BLaER1 (cell line): ENCODE results near the gene SEMA3F.

Source experiments
- H3K27ac ChIP-seq: shearing (Covaris generic); formaldehyde crosslinking; 2 replicates; pipeline ENCODE4 v1.8.1; 2022
- H3K27me3 ChIP-seq: shearing (Covaris generic); formaldehyde crosslinking; 2 replicates; pipeline ENCODE4 v1.8.1; 2022
- H3K36me3 ChIP-seq: shearing (Covaris generic); formaldehyde crosslinking; 2 replicates; pipeline ENCODE4 v1.8.1; 2022
- H3K4me1 ChIP-seq: shearing (Covaris generic); formaldehyde crosslinking; 2 replicates; pipeline ENCODE4 v1.8.1; 2022
- H3K4me2 ChIP-seq: shearing (Covaris generic); formaldehyde crosslinking; 2 replicates; pipeline ENCODE4 v1.8.1; 2022
- H3K4me3 ChIP-seq: shearing (Covaris generic); formaldehyde crosslinking; 2 replicates; pipeline ENCODE4 v1.8.1; 2022
- H3K9ac ChIP-seq: shearing (Covaris generic); formaldehyde crosslinking; 2 replicates; pipeline ENCODE4 v1.8.1; 2022
- H3K9me3 ChIP-seq: shearing (Covaris generic); formaldehyde crosslinking; 2 replicates; pipeline ENCODE4 v1.8.1; 2022
- H4K20me1 ChIP-seq: shearing (Covaris generic); formaldehyde crosslinking; 2 replicates; pipeline ENCODE4 v1.8.1; 2022
- Cebpa-rat ChIP-seq: shearing (Covaris generic); IDR thresholded peaks from 2 replicates; pipeline ENCODE4 v1.8.1; 2022

Gene SEMA3F

DNA sequence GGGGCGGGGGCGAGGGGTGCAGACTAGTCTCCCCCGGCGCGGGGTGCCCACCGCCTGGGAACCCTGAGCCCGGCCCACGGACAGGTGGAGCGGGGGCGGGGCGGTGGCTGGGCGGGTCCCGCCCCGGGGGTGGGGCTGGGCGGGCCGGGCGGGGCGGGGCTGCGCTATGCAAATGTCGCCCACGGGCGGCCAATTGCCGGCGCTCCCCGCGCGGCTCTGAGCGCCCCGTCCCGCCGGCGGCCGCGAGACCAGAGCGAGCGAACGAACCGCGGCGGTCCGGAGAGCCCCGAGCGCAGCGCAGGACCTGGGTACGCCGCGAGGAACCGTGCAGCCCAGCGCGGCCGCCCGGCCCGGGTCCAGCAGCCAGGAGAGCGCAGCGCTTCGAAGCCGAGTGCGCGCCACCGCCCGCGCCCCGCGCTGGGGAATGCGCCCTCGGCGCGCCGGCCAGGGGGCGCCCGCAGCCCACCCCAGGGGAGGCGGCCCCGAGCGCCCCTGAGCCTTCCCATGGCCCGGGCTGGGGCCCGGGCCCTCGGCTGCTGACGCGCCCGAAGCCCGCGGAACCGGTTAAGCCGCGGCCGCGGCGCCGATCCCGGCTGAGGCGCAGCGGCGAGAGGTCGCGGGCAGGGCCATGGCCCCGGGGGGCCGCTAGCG, at the start of gene SEMA3F:
SEMA3F (plus strand) TSS at position 485 of the 651 bp plus-strand sequence. CDS start 4,299 bp downstream, outside the sequence.
- Histone ChIP-seq H3K9ac (peak within 1 kb of the TSS; percentile 85), H3K4me3 (peak within 1 kb of the TSS; percentile 79), H4K20me1 (peaks cover 38% of the 10 kb centered on the region), H3K36me3 (peaks cover 12% of the 10 kb centered on the region), H3K9me3 (no peaks in the 10 kb centered on the region), H3K27me3 (peaks cover 11% of the 10 kb centered on the region), H3K4me1 (peaks cover 50% of the 10 kb centered on the region), H3K4me2 (peak within 1 kb of the TSS; percentile 98), H3K27ac (peak within 1 kb of the TSS; percentile 86)
- TF ChIP-seq Cebpa-rat, result no peak

DNA sequence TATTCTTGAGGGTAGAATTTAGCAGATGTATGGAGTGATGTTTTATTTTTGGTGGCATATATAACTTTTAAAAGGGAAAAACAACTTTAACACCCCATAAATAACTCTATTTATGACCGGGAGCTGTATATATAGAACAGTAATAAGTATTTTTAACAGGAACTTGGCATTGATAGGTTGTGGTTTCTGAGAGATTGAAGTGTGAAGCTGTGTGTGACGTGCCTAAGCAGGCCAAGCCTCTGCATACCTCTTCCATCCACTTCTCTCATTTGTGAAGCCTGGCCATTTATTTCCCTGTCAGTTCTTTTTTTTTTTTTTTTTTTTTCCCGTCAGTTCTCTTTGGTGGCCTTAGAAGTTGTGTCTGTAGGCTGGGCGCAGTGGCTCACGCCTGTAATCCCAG, 43.4 kb upstream of the SEMA3F start:
- peaks cover 12% of the 10 kb centered on the region for H4K20me1 ChIP-seq
- H3K4me1 ChIP-seq, result peaks cover 66% of the 10 kb centered on the region
- peaks cover 95% of the 10 kb centered on the region for H3K36me3 ChIP-seq
- peak overlapping the region; percentile 83 for H3K4me2 ChIP-seq
- TF ChIP-seq Cebpa-rat, result no peak
- H3K27me3 ChIP-seq, result no peaks in the 10 kb centered on the region
- H3K27ac ChIP-seq, result peak overlapping the region; percentile 76
- H3K4me3 ChIP-seq, result no peak overlapping the region
- H3K9ac ChIP-seq, result peak overlapping the region; percentile 54; the same call in 1 of the 2 replicates
- H3K9me3 ChIP-seq, result no peaks in the 10 kb centered on the region

DNA sequence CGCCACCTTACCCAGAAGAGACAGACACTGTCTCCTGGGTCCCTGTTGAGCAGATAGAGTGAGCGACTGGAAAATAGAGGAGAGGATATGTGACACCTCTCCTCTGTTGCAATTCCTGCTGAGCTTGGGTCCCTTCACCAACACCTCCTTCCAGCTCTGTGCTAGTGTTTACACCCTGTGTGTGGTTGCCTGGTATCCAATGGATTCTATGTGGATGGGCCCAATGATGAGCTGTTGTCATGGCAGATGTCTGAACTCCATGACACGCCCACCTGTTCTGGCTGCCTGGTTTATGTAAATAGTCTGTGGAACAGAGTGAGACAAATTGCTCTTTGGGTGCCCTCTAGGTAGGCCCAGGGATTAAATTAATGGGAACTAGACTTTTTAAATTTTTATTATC, 42.7 kb upstream of the SEMA3F start:
- no peaks in the 10 kb centered on the region for H3K9me3 ChIP-seq
- peaks cover 59% of the 10 kb centered on the region for H3K4me1 ChIP-seq
- H3K4me3 ChIP-seq, result no peak overlapping the region
- peak overlapping the region; percentile 4; the same call in 1 of the 2 replicates for H3K9ac ChIP-seq
- H3K27me3 ChIP-seq, result no peaks in the 10 kb centered on the region
- no peak for TF ChIP-seq Cebpa-rat
- H3K27ac ChIP-seq, result peak overlapping the region; percentile 76
- peaks cover 95% of the 10 kb centered on the region for H3K36me3 ChIP-seq
- H4K20me1 ChIP-seq, result peaks cover 19% of the 10 kb centered on the region
- H3K4me2 ChIP-seq, result peak overlapping the region; percentile 83

DNA sequence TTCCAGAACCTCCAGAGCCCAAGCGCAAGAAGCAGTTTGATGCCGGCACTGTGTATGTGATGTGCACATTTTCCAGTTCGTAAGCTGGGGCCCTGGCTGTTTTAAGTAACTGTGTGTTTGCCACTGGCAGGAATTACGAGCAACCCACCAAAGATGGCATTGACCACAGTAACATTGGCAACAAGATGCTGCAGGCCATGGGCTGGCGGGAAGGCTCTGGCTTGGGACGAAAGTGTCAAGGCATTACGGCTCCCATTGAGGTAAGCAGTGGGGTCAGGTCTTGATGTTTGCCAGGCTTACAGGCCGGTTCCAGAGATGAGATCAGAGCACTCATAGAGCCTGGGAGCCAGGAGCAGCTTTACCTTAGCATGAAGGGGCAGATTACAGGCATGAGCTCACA, 38.0 kb upstream of the SEMA3F start:
- H3K4me3 ChIP-seq, result no peak overlapping the region
- peaks cover 63% of the 10 kb centered on the region for H4K20me1 ChIP-seq
- TF ChIP-seq Cebpa-rat, result no peak
- no peaks in the 10 kb centered on the region for H3K9me3 ChIP-seq
- peaks cover 23% of the 10 kb centered on the region for H3K4me1 ChIP-seq
- H3K4me2 ChIP-seq, result no peak overlapping the region
- peaks cover 96% of the 10 kb centered on the region for H3K36me3 ChIP-seq
- no peak overlapping the region for H3K9ac ChIP-seq
- H3K27ac ChIP-seq, result no peak overlapping the region
- no peaks in the 10 kb centered on the region for H3K27me3 ChIP-seq

DNA sequence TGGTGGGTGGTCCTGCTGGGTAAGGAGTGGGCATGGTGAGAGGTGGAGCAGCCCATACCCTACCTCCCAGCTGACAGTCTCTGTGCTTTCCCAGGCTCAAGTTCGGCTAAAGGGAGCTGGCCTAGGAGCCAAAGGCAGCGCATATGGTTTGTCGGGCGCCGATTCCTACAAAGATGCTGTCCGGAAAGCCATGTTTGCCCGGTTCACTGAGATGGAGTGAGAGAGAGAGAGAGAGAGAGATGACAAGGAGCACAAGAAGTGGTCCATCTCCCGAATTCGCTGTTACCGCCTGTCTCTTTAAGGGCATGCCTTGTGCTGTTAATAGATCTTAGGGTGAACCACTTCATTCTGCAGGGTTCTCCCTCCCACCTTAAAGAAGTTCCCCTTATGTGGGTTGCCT, 36.9 kb upstream of the SEMA3F start:
- Histone ChIP-seq H3K27me3 (no peaks in the 10 kb centered on the region), H4K20me1 (peaks cover 65% of the 10 kb centered on the region), H3K9me3 (no peaks in the 10 kb centered on the region), H3K4me2 (no peak overlapping the region), H3K27ac (no peak overlapping the region), H3K4me3 (no peak overlapping the region), H3K9ac (no peak overlapping the region), H3K4me1 (peaks cover 17% of the 10 kb centered on the region), H3K36me3 (peaks cover 96% of the 10 kb centered on the region)
- no peak for TF ChIP-seq Cebpa-rat

DNA sequence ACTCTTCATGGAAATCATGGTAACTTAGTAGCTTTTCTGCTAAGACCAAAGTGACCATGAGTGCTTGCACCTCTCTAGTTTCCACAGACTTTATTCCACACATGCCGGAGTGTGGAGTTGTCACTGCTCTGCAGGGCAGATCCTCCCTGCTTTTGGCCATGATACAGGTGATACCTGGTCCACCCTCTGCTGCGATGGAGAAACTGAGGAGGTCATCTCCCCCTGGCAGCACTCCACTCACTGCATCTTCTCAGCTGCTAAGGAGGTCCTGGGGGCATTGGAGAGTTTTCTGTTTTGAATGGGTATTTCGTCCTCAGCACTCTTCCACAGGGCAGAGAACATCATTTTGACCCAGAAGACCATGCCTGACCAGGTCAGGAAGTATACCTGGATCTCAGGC, 35.3 kb upstream of the SEMA3F start:
- Histone ChIP-seq H4K20me1 (peaks cover 67% of the 10 kb centered on the region), H3K4me1 (peaks cover 28% of the 10 kb centered on the region)

DNA sequence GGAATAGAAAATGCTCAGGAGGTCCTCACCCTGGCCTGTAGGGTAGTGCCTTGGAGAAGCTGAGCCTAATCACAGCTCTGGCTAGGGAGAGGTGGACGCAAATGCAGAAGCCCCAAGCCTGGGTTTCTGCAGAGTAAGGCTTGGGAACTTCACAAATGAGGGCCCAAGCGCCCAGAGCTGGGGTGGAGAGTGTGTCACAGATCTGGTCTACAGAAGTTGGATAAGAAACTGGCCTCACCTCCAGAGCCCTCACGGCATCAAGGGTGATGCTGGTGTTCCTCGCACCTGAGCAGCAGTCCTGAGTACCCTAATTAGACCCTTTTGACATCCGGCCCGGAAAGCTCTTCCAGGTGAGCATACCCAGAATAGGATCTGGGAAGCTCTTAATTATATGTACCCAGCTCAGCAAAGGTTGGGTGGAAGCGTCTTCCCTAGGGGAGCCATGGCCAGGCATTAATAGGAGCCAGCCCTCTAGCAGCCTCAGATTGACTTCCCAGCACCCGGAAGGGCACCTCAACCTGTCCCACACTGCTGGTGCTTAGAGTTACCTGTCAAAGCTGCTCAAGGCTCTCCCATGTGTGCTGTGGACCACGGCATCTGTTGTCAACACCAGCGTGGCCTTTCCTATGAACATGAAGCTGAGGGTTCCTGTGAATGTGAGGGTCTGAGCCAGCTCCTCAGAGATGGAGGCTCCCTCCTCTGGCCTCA, 34.6 kb upstream of the SEMA3F start:
- no peak for TF ChIP-seq Cebpa-rat
- Histone ChIP-seq H3K4me3 (no peak overlapping the region), H3K36me3 (peaks cover 74% of the 10 kb centered on the region), H3K4me1 (peaks cover 29% of the 10 kb centered on the region), H3K27me3 (no peaks in the 10 kb centered on the region), H3K27ac (no peak overlapping the region), H3K4me2 (no peak overlapping the region), H3K9ac (no peak overlapping the region), H3K9me3 (no peaks in the 10 kb centered on the region), H4K20me1 (peaks cover 67% of the 10 kb centered on the region)

More for the DNA sequence above, 35.3 kb upstream of the SEMA3F start:
- TF ChIP-seq Cebpa-rat, result no peak
- no peak overlapping the region for H3K27ac ChIP-seq
- no peaks in the 10 kb centered on the region for H3K27me3 ChIP-seq
- no peak overlapping the region for H3K4me2 ChIP-seq
- H3K9ac ChIP-seq, result no peak overlapping the region
- H3K4me3 ChIP-seq, result no peak overlapping the region
- H3K36me3 ChIP-seq, result peaks cover 81% of the 10 kb centered on the region
- no peaks in the 10 kb centered on the region for H3K9me3 ChIP-seq

DNA sequence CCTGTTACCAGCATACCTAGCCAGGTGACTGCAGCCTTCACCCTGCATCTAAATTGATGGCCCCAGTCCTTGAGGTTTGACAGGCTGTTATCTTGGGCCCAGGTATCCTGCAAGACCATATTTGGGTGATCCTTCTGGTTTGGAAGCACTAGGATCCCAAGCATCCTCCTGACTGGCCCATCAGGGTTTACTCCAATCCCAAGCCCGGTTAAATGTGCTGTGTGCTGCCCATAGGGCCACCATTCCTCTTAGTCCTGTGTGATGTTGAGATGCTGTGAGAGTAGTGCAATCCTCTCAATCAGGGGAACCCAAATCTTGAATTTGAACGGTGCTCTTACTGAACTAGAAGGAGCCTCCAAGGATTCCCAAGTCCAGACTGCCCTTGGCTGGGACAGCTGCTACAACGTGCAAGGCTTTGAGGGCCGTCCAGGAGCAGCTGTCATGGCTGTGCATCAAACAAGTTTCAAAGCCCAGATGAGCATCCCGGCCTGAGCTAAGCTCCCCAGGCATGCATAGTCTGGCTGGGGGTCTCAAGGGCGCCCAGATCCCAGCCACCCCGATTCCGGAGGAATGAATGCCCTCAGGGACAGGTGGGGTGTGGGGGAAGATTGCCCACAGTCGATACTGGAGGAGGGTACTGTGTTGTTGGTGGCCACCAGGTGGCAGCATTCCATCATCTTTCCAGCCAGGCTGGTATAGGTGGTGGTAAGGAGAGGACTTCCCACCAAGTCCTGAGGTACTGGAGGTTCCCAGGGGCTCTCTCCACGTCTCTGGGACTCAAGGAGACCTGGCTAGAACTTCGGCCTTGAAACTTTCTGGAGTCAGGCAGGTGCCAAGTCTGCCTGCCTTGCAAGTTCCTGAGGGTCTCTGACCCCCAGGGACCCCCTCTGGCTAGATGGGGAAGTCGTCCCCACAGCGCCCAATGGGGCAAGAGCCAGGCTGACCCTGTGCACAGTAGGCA, 33.8 kb upstream of the SEMA3F start:
- H4K20me1 ChIP-seq, result peaks cover 67% of the 10 kb centered on the region
- H3K27me3 ChIP-seq, result no peaks in the 10 kb centered on the region
- no peak overlapping the region for H3K9ac ChIP-seq
- H3K4me1 ChIP-seq, result peaks cover 35% of the 10 kb centered on the region
- H3K9me3 ChIP-seq, result no peaks in the 10 kb centered on the region
- H3K4me2 ChIP-seq, result 0 out of 2 replicates have a peak overlapping the region, but pooled peaks have one; percentile 16
- no peak overlapping the region for H3K27ac ChIP-seq
- TF ChIP-seq Cebpa-rat, result no peak
- no peak overlapping the region for H3K4me3 ChIP-seq
- peaks cover 66% of the 10 kb centered on the region for H3K36me3 ChIP-seq

DNA sequence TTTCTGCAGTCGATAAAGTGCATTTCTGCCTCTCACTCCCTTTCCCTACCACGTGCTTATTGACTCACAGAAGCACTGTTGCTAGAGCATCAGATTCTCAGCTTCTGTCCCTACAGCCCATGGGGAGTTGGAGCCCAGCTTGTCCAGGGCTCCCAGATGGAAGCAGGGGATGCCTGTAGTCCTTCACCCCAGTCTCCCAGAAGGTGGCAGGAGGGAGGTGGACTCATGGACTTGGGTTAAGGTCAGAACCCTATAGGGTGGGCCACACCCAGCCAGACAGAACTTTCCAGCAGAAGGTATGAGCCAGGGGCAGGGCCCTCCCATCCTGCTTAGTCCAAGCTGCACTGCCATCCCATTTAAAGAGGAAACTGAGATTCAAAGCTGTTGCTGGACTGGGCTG, 33.1 kb upstream of the SEMA3F start:
- H3K9ac ChIP-seq, result no peak overlapping the region
- H3K27me3 ChIP-seq, result no peaks in the 10 kb centered on the region
- H3K27ac ChIP-seq, result no peak overlapping the region
- H3K9me3 ChIP-seq, result no peaks in the 10 kb centered on the region
- peaks cover 58% of the 10 kb centered on the region for H3K36me3 ChIP-seq
- no peak for TF ChIP-seq Cebpa-rat
- H3K4me1 ChIP-seq, result peaks cover 35% of the 10 kb centered on the region
- no peak overlapping the region for H3K4me3 ChIP-seq
- H4K20me1 ChIP-seq, result peaks cover 63% of the 10 kb centered on the region
- 0 out of 2 replicates have a peak overlapping the region, but pooled peaks have one; percentile 16 for H3K4me2 ChIP-seq
